ENCODE data around the gene MT4. TPM values are rescaled to one million over a fixed set of nuclear protein-coding genes. Genes with fewer than 3 reads are reported as not detected.
A peak's percentile ranks its signal among the peaks of the same experiment; 100 is the strongest.

MT4 gene
- total RNA-seq, 1 donor from 2014 or later = not detected

- no peak for DNase-seq (ENCODE audit: low spot score)
These were observed 6.7 kb upstream of the MT4 start for GRCh38 chr16:56558024-56558747.

GRCh38 chr16:56559109-56559508, 5.8 kb upstream of the MT4 start:
- no peak for DNase-seq (ENCODE audit: low spot score)

DNA sequence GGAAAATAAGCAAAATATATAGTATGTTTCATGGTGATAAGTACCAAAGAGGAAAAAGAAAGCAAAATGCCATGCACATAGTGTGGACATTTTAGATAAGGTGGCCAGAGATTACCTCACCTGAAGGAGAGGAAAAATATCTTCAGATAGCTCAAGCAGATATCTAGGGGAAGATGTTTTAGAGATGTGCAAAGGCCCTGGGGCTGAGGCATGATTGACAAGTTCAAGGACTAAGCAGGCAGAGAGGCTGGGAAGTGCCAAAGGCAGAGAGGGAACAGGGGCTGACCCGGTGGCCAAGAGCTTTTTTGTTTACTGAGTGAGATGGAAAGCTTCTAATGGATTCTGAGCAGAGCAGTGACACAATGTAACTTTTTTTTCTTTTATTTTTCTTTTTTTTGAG, 4.4 kb upstream of the MT4 start:
- no peak for DNase-seq (ENCODE audit: low spot score)

GRCh38 chr16:56561126-56561525, 3.7 kb upstream of the MT4 start:
- no peak for DNase-seq (ENCODE audit: low spot score)

DNA sequence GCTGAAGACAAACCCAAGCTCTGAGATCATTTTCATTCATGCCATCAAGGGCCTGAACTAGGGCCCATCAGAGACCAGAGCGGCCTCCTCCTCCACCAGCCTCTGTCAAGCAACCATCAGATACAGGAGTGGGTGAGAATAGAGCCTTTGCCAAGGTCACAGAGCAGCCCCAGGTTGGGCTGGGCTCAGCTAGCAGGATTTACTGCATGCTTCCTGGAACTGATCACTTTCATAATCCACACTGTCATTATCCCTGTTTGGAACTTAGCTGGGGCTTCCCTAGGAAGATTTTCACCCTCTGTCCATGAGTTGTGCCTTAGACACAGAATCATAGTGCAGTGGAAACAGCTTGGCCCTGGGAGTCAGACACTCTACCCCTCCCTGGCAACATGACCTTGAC, 5.1 kb downstream of the MT4 start:
- no peak for DNase-seq (ENCODE audit: low spot score)

GRCh38 chr16:56571525-56571924, 6.7 kb downstream of the MT4 start:
- DNase-seq (ENCODE audit: low spot score) = no peak

DNA sequence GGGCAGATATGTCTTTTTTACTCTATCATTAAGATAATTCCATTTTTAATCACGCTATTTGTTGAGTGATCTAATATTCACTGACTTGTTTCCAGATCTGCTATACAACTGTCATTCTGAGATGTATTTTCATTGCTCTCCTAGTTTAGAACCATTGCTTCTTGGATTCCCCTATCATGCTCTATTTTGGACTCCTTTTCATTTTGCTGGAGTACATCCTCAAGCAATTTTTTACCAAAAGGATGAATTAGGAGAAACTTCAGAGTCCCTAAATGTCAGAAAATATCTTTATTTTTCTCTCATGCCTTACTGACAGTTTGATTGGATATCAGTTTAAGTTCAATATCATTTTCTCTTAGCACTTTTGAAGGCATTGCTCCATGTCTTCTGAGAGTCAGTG, 9.8 kb downstream of the MT4 start:
- no peak for DNase-seq (ENCODE audit: low spot score)

DNA sequence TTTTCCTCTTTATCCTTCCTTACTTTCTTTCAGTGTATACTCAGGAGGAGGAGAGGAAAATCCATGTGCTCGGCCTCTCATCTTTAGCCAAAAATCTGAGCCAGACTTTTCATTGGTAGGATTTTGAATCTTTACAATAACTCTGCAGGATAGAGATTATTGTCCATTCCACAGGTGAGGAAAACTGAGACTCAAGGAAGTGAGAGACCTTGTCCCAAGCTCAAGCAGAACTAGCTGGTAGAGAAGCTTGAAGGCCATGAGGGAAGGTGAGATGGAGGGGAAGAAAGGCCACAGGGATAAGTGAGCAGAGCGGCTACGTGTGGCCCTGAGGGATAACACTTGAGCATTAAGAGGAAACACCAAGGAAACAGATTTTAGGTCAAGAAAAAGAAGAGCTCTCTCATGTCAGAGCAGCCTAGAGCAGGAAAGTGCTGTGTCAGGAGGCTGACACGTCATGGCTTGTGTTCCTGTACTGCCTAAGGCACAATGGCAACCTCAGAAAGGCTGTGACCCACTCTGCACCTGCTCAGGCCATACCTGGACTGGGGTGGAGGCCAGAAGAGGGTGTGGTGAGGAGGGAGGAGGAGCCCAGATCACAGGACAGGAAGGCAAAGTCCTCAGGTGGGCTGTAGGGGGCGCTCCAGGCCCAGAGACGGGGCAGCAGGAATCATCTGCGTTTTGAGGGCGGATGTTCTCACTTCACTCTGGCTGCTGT, 11.9 kb downstream of the MT4 start:
- DNase-seq (ENCODE audit: low spot score) = peak; percentile 33

DNA sequence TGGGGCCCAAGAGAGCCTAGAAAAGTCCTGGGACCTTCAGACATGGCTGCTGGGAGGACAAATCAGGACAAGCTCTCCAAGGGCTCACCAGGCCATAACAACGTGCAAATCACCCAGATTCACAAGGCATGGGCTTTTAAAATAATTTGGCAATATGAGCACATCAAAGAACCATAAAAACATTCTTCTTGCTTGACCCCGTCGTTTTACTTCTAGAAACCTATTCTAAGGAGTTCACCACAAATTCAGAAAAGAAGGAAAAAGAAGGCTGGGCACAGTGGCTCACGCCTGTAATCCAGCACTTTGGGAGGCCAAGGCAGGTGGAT, 12.4 kb downstream of the MT4 start:
- DNase-seq (ENCODE audit: low spot score) = no peak

GRCh38 chr16:56580391-56581048, 15.6 kb downstream of the MT4 start:
- no peak for DNase-seq (ENCODE audit: low spot score)

- peak; percentile 20 for DNase-seq (ENCODE audit: low spot score)
These were observed 18.0 kb downstream of the MT4 start for GRCh38 chr16:56582911-56583310.

DNA sequence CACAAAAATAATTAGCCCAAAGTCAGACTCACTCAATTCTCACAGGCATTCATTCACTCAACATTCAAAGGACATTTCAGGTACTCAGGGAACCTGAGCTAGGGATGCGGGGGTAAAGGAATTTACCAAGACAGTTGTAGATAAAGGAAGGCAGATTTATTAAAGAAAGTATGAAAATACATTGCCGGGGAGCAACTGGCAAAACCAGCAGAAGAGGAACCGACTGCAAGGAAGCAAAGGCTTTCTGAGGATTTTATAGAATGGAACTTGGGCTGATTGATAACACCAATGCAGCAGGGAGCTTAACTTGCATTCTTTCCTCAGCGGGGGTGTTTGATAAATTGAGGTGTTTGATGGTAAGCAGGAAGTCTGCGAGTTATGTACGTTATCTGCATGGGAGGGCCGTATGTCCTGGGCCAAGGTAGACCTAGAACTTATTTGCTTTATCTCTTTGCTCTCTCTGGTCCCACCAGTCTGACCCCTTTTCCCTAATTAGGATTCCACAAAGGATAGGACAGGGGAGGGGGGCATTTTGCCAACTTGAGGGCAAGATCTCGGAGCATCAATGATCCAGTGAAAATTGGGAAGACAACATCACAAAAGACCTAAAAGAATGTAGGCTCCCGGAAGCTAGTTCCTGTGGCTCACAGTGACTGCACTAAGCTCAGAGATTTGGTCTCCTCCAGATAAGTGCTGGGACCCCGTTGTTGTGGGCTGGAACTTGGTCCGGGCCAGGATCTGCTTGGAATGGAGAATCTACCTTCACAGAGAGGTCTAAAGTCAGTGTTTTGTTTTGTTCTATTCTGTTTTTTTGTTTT, 18.7 kb downstream of the MT4 start:
- DNase-seq (ENCODE audit: low spot score) = no peak

DNA sequence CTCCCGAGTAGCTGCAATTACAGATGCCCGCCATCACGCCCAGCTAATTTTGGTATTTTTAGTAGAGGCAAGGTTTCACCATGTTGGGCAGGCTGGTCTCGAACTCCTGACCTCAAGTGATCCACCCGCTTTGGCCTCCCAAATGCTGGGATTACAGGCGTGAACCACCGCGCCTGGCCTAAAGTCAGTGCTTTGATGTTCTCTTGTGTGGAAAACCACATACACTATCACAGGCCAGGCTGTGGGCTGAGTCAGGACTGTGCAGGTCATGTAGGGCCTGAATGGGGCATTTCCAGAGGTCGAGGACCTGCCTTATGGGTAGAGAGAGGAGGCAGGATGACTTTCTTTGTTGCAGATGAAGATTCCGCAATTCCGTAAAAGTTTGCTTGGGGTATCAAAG, 19.4 kb downstream of the MT4 start:
- DNase-seq (ENCODE audit: low spot score) = no peak

GRCh38 chr16:56588781-56589140, 23.9 kb downstream of the MT4 start:
- no peak for DNase-seq (ENCODE audit: low spot score)

GRCh38 chr16:56589141-56590039, 24.5 kb downstream of the MT4 start, which contains the start of gene MT3:
MT3 (plus strand) TSS chr16:56589528; CDS start chr16:56589591, 63 bp downstream.
- DNase-seq (ENCODE audit: low spot score) = no peak

DNA sequence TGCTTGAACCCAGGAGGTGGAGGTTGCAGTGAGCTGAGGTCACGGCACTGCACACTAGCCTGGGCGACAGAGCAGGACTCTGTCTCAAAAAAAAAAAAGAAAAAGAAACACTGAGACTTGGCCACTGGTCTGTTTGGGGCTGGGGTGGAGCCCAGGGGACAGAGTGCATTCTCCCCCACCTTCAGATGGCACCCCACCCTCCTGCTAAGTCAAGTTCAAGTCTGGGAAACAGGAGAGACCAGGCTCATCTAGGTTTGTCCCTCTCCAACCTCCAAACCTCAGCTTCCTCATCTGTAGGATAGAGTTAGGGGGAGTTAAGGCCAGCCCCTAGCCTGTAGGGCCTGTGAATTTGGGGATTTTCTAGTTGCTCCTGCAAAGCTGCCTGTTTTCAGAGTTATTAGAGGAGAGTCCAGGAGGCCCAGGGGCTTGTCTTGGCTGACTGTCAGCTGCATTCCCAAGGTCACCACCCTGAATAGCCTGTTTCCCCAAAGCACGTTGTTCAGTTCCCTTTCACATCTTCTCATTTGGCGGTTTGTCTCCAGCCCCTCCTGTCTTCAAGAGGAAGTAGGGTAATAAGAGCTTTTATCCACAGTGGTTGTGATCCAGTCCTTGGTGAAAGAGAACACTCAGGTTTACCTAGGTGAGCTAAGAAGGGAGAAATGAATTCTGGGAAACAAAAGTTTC, 26.6 kb downstream of the MT4 start:
- DNase-seq (ENCODE audit: low spot score) = peak; percentile 20

- no peak for DNase-seq (ENCODE audit: low spot score)
These were observed 28.9 kb downstream of the MT4 start for GRCh38 chr16:56593573-56594291.

- DNase-seq (ENCODE audit: low spot score) = no peak
These were observed 29.4 kb downstream of the MT4 start for GRCh38 chr16:56594292-56594619.

- DNase-seq (ENCODE audit: low spot score) = peak; percentile 61
These were observed 35.6 kb downstream of the MT4 start for GRCh38 chr16:56600398-56600999.

Measured in umbilical cord (tissue), 2 donors.